AG09309 (cell line): ENCODE measurements around the gene ANKS1A.
A peak's percentile ranks its signal among the peaks of the same experiment; 100 is the strongest.

Experiments used
- DNase-seq: peaks from one replicate; pipeline ENCODE4 v3.0.0-alpha.2; 2010; ENCODE audit warnings: low read depth
- H3K4me3 ChIP-seq: 2 replicates; pipeline ENCODE4 v1.5.1; 2011; ENCODE audit warnings: mild to moderate bottlenecking, low read depth, low read length, moderate library complexity; ENCODE audit not compliant: control insufficient read depth
- TF ChIP-seq, protein P1 (sequence below): IDR thresholded peaks from 2 replicates; pipeline ENCODE4 v1.5.1; 2011; ENCODE audit warnings: mild to moderate bottlenecking, low read depth, low read length, inconsistent platforms; ENCODE audit not compliant: insufficient read depth, control insufficient read depth; ENCODE audit errors: missing control alignments

The ANKS1A gene

DNA sequence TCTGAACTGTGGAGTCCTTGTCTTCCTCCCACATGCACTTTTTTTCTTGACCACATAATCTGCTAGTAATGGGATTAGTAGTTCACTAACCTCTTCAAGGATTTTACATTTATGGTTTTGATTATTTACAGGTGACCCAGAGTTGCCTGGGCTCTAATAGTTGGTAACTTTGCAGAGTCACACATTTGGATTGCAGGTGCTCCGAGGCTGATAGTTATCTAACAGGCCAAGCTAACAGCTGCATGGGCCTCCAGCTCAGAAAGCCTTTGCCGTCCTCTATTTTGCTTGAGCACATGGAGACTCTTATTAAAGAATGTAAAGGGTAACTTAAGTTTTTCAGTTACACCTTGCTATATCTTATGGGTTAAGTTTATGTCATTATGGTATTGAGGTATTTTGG, 95.4 kb downstream of the ANKS1A start:
- DNase-seq = no peak
- TF ChIP-seq, protein P1, sequence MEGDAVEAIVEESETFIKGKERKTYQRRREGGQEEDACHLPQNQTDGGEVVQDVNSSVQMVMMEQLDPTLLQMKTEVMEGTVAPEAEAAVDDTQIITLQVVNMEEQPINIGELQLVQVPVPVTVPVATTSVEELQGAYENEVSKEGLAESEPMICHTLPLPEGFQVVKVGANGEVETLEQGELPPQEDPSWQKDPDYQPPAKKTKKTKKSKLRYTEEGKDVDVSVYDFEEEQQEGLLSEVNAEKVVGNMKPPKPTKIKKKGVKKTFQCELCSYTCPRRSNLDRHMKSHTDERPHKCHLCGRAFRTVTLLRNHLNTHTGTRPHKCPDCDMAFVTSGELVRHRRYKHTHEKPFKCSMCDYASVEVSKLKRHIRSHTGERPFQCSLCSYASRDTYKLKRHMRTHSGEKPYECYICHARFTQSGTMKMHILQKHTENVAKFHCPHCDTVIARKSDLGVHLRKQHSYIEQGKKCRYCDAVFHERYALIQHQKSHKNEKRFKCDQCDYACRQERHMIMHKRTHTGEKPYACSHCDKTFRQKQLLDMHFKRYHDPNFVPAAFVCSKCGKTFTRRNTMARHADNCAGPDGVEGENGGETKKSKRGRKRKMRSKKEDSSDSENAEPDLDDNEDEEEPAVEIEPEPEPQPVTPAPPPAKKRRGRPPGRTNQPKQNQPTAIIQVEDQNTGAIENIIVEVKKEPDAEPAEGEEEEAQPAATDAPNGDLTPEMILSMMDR = no peak
- H3K4me3 ChIP-seq = no peak overlapping the region

DNA sequence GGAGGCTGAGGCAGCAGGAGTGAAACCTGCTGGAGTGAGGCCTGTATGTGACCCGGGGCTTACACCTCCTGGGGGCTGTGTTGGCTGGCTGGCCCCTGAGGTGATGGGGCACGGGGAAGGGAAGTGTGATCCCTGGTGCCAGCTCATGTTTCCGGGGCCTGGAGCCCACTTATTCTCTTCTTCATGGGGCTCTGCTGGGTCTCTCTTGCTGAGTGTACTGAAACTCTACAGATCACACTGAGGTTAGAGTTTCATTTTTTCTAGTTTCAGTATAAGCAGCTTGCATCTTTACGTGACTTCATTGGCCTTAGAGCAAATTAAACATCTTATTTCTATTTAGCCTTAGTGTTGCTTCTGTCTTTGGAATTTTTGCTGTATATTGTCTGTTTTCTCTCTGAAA, 96.2 kb downstream of the ANKS1A start:
- no peak for DNase-seq
- TF ChIP-seq, protein P1 = no peak
- H3K4me3 ChIP-seq = no peak overlapping the region

DNA sequence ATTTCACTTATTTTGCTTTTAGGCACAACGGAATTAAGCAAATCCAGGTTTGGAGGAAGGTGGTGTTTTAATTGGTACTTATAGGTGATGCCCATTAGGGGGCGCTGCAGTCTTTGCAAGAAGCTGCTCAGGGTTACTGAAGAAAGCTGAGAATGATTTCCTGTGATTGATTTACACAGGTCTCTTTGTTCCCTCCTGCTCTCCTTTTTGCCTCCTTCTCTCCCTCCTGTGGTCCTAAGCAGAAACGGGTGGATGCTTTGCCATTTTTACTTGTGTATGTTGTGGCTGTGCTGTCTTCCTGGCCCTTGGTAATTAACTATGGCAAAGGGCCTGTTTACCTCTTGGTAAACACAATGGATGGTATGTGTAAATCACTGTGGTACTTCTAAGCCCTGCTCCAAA, 97.8 kb downstream of the ANKS1A start:
- TF ChIP-seq, protein P1 = peak; percentile 77
- peak; percentile 52 for DNase-seq
- no peak overlapping the region for H3K4me3 ChIP-seq

DNA sequence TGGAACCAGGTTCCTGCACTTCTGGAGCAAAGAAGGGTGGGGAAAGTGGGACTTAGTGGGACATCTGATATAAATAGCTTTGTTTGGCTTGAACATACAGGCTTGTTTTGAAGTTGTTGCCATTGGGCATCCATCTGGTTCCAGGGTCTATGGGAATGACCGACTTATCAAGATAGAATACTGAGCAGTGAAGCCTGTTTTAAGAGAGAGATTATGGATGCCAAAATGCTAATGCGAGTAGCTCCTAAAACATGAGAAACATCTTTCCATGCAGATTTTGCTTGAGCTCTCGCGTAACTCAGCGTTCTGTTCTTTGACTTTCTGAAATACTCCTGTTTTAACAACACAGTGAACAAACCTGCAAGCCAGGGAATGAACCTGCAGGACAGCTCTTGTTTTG, 98.5 kb downstream of the ANKS1A start:
- H3K4me3 ChIP-seq = no peak overlapping the region
- TF ChIP-seq, protein P1 = no peak
- no peak for DNase-seq

DNA sequence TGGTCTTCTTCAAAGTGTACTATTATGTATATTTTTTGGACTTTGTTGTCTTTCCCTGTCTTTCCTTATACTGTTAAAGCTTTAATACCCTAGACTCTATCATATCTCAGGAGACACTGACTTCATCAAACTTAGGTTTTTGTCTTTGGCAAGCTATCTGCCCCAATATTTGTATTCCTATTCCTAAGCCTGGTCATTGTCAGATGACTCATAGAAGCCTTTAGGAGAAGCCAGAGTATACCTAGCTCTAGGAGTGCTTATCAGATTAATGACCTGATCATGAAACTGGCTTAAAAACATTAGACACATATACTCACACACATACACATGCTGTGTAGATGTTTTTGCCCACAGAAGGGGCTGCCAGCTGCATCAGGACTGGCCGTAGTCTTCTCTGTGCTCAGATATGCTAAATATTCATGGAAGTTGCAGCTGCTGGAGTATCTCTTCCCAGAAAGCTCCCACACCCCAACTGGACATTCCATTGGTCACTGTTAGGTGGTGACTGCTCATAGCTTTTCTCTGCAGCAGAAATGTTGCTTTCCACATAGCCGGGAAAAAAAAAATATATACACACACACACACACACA, 102.0 kb downstream of the ANKS1A start:
- no peak overlapping the region for H3K4me3 ChIP-seq
- TF ChIP-seq, protein P1 = no peak
- DNase-seq = no peak

DNA sequence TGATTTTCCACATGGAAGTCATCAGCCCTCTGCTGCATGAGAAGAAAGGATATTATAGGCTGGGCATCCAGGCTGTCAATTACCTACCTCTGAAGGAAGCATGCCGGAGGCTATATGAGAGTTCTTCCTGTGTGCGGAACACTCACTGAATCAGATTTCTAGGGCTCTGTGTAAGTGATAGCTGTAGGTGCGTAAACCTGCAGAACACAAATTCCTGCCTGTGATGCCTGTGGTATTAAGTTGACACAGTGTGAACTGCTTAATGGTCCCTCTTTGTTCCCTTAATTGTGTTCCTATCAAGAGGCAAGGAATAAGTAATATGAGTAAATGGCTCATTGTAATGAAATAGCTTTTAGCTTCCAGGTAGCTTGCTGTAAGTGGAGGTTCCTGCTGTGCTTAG, 103.3 kb downstream of the ANKS1A start:
- H3K4me3 ChIP-seq = no peak overlapping the region
- DNase-seq = no peak
- TF ChIP-seq, protein P1 = no peak

DNA sequence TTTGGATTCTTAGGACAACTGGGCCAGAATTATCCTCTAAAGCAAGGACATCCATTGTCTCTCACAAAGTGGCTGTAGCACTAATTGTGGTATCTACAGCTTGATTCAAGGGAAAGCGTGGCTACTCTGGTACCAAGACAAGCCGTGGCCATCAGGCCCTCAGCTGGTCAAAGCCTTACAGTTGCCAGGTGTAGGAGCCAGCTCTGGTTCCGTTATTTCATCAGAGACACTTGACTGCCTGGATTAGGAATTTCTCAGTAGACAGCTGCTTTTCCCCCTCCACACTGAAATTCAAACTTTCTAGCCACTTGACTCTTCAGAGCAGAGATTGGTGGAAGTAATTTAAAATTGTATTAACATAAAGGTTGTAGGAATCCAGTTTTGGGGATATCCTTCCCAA, 104.2 kb downstream of the ANKS1A start:
- TF ChIP-seq, protein P1 = no peak
- H3K4me3 ChIP-seq = no peak overlapping the region
- DNase-seq = no peak
